Stimulated activated CD4-positive, alpha-beta T cell treated with anti-CD3 and anti-CD28 coated beads, Interleukin-15, amount 100 ng/mL, for 24 hours (primary cell): ENCODE data around the gene ZNF519.
A peak's percentile ranks its signal among the peaks of the same experiment; 100 is the strongest.
"Not testable (repeated sequence)": the region's sequence is repeated elsewhere in the genome, so short reads cannot be mapped to it uniquely, and the experiment has no call there.

ENCODE experiments used
- DNase-seq: peaks from one replicate; pipeline ENCODE4 v3.0.0-alpha.2; 2020

The ZNF519 gene

GRCh38 chr18:14146771-14147170 is 14.5 kb upstream of the ZNF519 start:
- not testable (repeated sequence) for DNase-seq

- DNase-seq = not testable (repeated sequence)
These were observed 13.5 kb upstream of the ZNF519 start for GRCh38 chr18:14145581-14146338.

- not testable (repeated sequence) for DNase-seq
These were observed 12.8 kb upstream of the ZNF519 start for GRCh38 chr18:14145021-14145420.

GRCh38 chr18:14144628-14144895 is 12.3 kb upstream of the ZNF519 start:
- no peak for DNase-seq

- not testable (repeated sequence) for DNase-seq
These were observed 11.8 kb upstream of the ZNF519 start for GRCh38 chr18:14143871-14144627.

- DNase-seq = not testable (repeated sequence)
These were observed 11.2 kb upstream of the ZNF519 start for GRCh38 chr18:14143396-14143795.

GRCh38 chr18:14142177-14142576 is 9.9 kb upstream of the ZNF519 start:
- DNase-seq = not testable (repeated sequence)

- DNase-seq = not testable (repeated sequence)
These were observed 7.3 kb upstream of the ZNF519 start for GRCh38 chr18:14139583-14139982.

GRCh38 chr18:14137971-14138370 is 5.7 kb upstream of the ZNF519 start:
- DNase-seq = not testable (repeated sequence)

- not testable (repeated sequence) for DNase-seq
These were observed 452 bp downstream of the ZNF519 start for GRCh38 chr18:14131696-14132270.

- DNase-seq = not testable (repeated sequence)
These were observed 1.4 kb downstream of the ZNF519 start for GRCh38 chr18:14130804-14131203.

- DNase-seq = no peak
These were observed 7.5 kb downstream of the ZNF519 start for GRCh38 chr18:14124689-14125088.

- no peak for DNase-seq
These were observed 10.1 kb downstream of the ZNF519 start for GRCh38 chr18:14122097-14122496.

- no peak for DNase-seq
These were observed 11.3 kb downstream of the ZNF519 start for GRCh38 chr18:14120926-14121325.

- DNase-seq = no peak
These were observed 14.6 kb downstream of the ZNF519 start for GRCh38 chr18:14117606-14118005.

- no peak for DNase-seq
These were observed 25.3 kb downstream of the ZNF519 start for GRCh38 chr18:14106906-14107305.

GRCh38 chr18:14104906-14105748 is 27.1 kb downstream of the ZNF519 start:
- no peak for DNase-seq

- no peak for DNase-seq
These were observed 28.0 kb downstream of the ZNF519 start for GRCh38 chr18:14104201-14104600.

GRCh38 chr18:14100503-14101286 is 31.5 kb downstream of the ZNF519 start:
- peak; percentile 15 for DNase-seq

GRCh38 chr18:14098428-14098827 is 33.8 kb downstream of the ZNF519 start:
- DNase-seq = no peak

- no peak for DNase-seq
These were observed 34.5 kb downstream of the ZNF519 start for GRCh38 chr18:14097761-14098160.

- no peak for DNase-seq
These were observed 38.8 kb downstream of the ZNF519 start for GRCh38 chr18:14093307-14093915.
